Esophagus mucosa (tissue), 1 donor: ENCODE results near the gene DSC2. TPM values are rescaled to one million over a fixed set of nuclear protein-coding genes. Genes with fewer than 3 reads are reported as not detected.
"Not testable (repeated sequence)": the region's sequence is repeated elsewhere in the genome, so short reads cannot be mapped to it uniquely, and the experiment has no call there.

Experiments
- ATAC-seq: fragments of 200-7000 bp; cut with Tn5 transposase; one replicate; pipeline ENCODE4 v1.9.1; 2020
- total RNA-seq: library from RNA; stranded (reverse); gene quantifications from one replicate; pipeline ENCODE4 v1.2.4, GENCODE V29; 2023
- donor health status: DM: yes; HTN: yes; CAD: no.

Gene DSC2
- total RNA-seq, 1 donor from 2014 or later: 434 TPM

- peak; percentile 85 for ATAC-seq
Observed at GRCh38 chr18:31042406-31043181, 59.6 kb downstream of the DSC2 start, which contains the start of gene DSC3. Gene DSC3 (minus strand): TSS chr18:31042742. CDS start chr18:31042660, 82 bp downstream.

DNA sequence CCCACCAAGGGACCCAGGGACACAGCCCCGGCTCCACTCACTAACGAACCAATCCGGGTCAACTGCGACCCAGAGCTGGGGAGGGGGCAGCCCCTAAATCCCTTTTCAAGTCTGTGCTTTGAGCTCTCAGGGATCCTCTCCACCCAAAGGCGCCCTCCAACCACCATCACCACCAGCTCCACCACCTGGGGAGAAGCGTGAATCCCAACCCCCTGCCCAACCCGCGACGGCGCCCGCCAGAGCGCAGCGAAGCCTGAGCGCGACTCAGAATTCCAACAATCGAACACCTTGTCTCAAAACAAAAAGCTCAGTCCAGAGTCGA lies 60.2 kb downstream of the DSC2 start:
- peak; percentile 5 for ATAC-seq

GRCh38 chr18:31041271-31042083 lies 60.7 kb downstream of the DSC2 start:
- ATAC-seq: peak; percentile 8

DNA sequence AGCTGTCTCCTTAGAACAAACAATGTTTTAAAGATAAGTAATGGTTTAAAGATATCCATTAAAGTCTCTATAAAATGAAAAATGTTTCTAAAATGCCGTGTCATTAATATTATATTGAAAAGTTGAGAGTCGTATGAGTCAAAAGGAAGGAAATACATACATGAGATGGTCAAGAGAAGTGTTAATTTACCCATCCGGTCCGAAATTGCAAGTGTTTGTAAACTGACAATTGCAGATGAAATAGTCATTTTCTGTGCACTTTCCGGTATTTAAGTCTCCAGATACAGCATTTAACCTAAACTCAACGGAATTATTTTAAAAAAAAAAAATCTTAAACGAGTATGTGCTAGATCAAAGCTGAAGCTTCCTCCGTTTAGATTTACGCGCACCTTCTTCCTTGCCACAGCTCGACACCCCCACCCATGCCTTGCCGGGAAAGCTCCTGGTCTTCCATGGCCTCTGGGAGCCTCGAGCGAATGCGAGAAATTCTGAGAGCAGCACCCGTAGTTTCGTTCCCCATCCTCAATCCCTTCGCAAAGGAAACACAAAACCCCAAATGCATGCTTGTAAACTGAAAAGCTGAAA lies 61.4 kb downstream of the DSC2 start:
- ATAC-seq: no peak

DNA sequence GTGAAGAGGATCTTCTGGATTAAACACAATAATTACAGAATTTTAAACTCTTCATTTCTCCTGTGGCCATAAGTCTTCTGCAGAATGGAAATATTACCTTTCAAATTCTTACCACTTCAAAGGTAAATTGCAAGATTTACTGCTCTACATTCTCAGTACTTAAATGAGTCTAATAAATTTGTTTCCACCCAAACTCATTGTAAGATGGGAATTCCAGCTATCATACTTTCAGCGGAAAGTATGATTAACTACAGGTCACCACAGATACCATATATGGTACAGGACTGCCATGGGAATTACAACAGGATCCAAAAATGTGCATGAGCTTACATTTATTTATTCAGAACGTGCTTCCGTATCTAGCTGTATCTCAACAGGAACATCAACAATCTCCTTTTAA lies 62.8 kb downstream of the DSC2 start:
- ATAC-seq: peak; percentile 39

DNA sequence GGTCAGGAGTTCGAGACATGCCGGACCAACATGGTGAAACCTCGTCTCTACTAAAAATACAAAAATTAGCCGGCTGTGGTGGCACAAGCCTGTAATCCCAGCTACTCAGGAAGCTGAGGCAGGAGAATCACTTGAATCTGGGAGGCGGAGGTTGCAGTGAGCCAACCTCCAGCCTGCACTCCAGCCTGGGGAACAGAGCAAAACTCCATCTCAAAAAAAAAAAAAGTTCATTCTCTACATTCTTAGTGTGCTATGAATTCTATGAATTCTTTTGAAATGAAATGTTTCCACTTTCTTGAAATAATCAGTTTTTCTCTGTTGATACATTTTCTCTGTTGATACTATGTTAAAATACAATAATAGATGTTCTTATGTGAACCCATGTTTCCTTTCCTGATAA lies 64.5 kb downstream of the DSC2 start:
- ATAC-seq: not testable (repeated sequence)

DNA sequence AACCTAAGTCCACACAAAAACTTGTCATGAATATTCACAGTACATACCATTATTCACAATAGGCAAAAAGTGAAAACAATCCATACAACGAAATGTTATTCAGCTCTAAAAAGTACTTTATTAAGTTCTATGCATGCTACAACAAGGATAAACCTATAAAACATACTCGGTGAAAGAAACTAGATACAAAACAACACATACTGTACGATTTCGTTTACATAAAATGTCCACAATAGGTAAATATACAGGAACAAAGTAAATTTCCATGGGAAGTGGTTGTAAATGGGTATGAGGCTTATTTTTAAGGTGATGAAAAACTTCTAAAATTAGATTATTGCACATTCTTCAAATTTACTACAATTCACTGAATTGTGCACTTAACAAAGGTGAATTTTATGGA lies 67.7 kb downstream of the DSC2 start:
- ATAC-seq: no peak

GRCh38 chr18:31030574-31031278 lies 71.5 kb downstream of the DSC2 start:
- no peak for ATAC-seq

DNA sequence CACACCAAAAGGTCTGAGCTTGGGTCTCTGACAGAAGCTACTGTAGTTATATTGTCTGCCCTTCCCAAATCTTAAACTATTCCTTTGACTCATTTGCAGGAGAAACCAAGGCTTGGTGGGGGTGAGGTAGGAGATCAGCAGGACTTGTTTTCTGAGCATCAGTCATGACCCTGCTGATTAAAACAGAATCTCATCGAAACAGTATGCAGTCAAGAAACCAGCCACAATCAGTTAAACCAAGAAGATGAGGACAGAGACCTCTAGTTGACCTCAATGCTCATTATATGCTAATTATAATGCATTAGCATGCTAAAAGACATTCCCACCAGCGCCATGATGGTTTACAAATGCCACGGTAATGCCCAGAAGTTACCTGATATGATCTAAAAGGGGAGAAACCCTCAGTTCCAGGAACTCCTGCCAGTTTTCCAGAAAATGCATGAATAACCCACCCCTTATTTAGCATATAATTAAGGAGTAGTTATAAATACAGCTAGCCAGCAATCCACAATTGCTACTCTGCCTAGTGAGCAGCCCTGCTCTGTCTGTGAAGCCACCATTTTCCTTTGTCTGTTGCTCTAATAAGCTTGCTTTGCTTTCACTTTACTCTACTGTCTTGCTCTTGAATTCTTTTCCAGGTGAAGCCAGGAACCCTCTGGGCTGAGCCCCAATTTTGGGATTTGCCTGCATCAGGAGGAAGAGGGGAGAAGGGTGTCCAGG lies 86.3 kb downstream of the DSC2 start:
- no peak for ATAC-seq

DNA sequence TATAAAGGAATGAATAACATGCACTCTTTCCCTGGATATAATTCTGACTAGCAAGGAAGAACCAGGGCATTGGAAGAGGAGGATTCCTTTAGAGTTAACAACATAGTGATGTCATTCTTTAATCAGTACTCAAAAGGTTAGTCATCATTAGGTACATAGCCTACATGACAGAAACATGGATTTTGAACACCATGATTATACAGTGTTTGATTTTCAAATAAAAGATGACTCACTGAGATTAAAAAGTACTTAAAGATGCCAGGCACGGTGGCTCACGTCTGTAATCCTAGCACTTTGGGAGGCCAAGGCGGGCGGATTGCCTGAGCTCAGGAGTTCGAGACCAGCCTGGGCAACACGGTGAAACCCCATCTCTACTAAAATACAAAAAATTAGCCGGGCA lies 90.8 kb downstream of the DSC2 start:
- ATAC-seq: peak; percentile 98

GRCh38 chr18:31010601-31011000 lies 91.6 kb downstream of the DSC2 start:
- no peak for ATAC-seq

Other genes with a start within 250 kb of the DSC2 start
- gene DSC3, start 59.7 kb downstream of the DSC2 start, total RNA-seq: 319 TPM
- gene DSC1, start 60.4 kb upstream of the DSC2 start, total RNA-seq: 0.52 TPM
- 33.7 TPM for gene DSG1, start 215.7 kb upstream of the DSC2 start, total RNA-seq